Liver (tissue), 9 donors: ENCODE measurements around the gene KCNK3. TPM values are rescaled to one million over a fixed set of nuclear protein-coding genes. Genes with fewer than 3 reads are reported as not detected.

ENCODE experiments used
- DNase-seq: peaks from one replicate; pipeline ENCODE4 v3.0.0-alpha.2; 2017; ENCODE audit warnings: low spot score
- H3K27ac ChIP-seq, 2 donors: one replicate each; pipeline ENCODE4 v1.7.0; 2013; ENCODE audit warnings: inconsistent platforms in 2 of 2, low read length in 2 of 2, control low read depth in 1 of 2, low read depth in 1 of 2, mild to moderate bottlenecking in 1 of 2
- H3K27me3 ChIP-seq, 4 donors: one replicate each; pipeline versions ENCODE4 v1.6.1 to v1.7.0; 2013; ENCODE audit warnings: low read length in 3 of 4, inconsistent platforms in 1 of 4, mild to moderate bottlenecking in 1 of 4, moderate library complexity in 1 of 4; ENCODE audit not compliant: control insufficient read depth in 4 of 4, insufficient read depth in 4 of 4
- H3K36me3 ChIP-seq, 4 donors: one replicate each; pipeline versions ENCODE4 v1.6.1 to v1.7.0; 2013; ENCODE audit warnings: low read length in 3 of 4, mild to moderate bottlenecking in 3 of 4, low read depth in 1 of 4, moderate library complexity in 1 of 4; ENCODE audit not compliant: control insufficient read depth in 4 of 4, insufficient read depth in 3 of 4
- H3K4me1 ChIP-seq, 4 donors: one replicate each; pipeline versions ENCODE4 v1.6.1 to v1.7.0; 2013; ENCODE audit warnings: low read length in 3 of 4, mild to moderate bottlenecking in 3 of 4, moderate library complexity in 1 of 4; ENCODE audit not compliant: control insufficient read depth in 4 of 4, insufficient read depth in 4 of 4
- H3K4me3 ChIP-seq, 3 donors: one replicate each; pipeline versions ENCODE4 v1.6.1 to v1.7.0; 2013; ENCODE audit warnings: low read length in 3 of 3, control low read depth in 1 of 3, low read depth in 1 of 3, mild to moderate bottlenecking in 1 of 3
- H3K9ac ChIP-seq, 2 donors: one replicate each; pipeline ENCODE4 v1.7.0; 2013; ENCODE audit warnings: low read length in 2 of 2, mild to moderate bottlenecking in 2 of 2, moderate library complexity in 2 of 2, control low read depth in 1 of 2, low read depth in 1 of 2
- H3K9me3 ChIP-seq, 4 donors: one replicate each; pipeline versions ENCODE4 v1.6.1 to v1.7.0; 2013; ENCODE audit warnings: low read length in 3 of 4; ENCODE audit not compliant: control insufficient read depth in 4 of 4
- ATF3 ChIP-seq: IDR thresholded peaks from 2 replicates; pipeline ENCODE4 v1.6.1; 2016; ENCODE audit warnings: antibody characterized with exemption
- CTCF ChIP-seq: fragments of 150-350 bp; IDR thresholded peaks from 2 replicates; pipeline ENCODE4 v1.5.1; 2017; ENCODE audit warnings: improper control_type of control experiment, low read depth, low read length; ENCODE audit not compliant: missing input control
- EGR1 ChIP-seq, 2 donors: IDR thresholded peaks; 2 replicates each; pipeline ENCODE4 v1.6.1; 2016 to 2018; ENCODE audit warnings: antibody characterized with exemption in 2 of 2, low read depth in 2 of 2
- FOXA1 ChIP-seq: IDR thresholded peaks from 2 replicates; pipeline ENCODE4 v1.6.1; 2016; ENCODE audit warnings: antibody characterized with exemption
- FOXA2 ChIP-seq: IDR thresholded peaks from 2 replicates; pipeline ENCODE4 v1.6.1; 2016; ENCODE audit warnings: antibody characterized with exemption
- GABPA ChIP-seq, 2 donors: IDR thresholded peaks in 1 of 2; conservative IDR thresholded peaks in 1 of 2; 2 replicates each; pipeline ENCODE4 v1.6.1; 2016; ENCODE audit warnings: antibody characterized with exemption in 2 of 2, mild to moderate bottlenecking in 1 of 2, moderate library complexity in 1 of 2
- HNF4A ChIP-seq, 2 donors: conservative IDR thresholded peaks; 2 replicates each; pipeline ENCODE4 v1.6.1; 2016; ENCODE audit warnings: antibody characterized with exemption in 2 of 2, mild to moderate bottlenecking in 2 of 2
- HNF4G ChIP-seq: IDR thresholded peaks from 2 replicates; pipeline ENCODE4 v1.6.1; 2016; ENCODE audit warnings: antibody characterized with exemption
- JUND ChIP-seq, 2 donors: IDR thresholded peaks; 2 replicates each; pipeline ENCODE4 v1.6.1; 2016; ENCODE audit warnings: antibody characterized with exemption in 2 of 2
- NR2F2 ChIP-seq: IDR thresholded peaks from 2 replicates; pipeline ENCODE4 v1.6.1; 2016; ENCODE audit warnings: antibody characterized with exemption
- RAD21 ChIP-seq, 2 donors: IDR thresholded peaks; 2 replicates each; pipeline ENCODE4 v1.6.1; 2016; ENCODE audit warnings: antibody characterized with exemption in 2 of 2, mild to moderate bottlenecking in 2 of 2
- RXRA ChIP-seq, 2 donors: IDR thresholded peaks; 2 replicates each; pipeline ENCODE4 v1.6.1; 2017 to 2018; ENCODE audit warnings: antibody characterized with exemption in 2 of 2, mild to moderate bottlenecking in 1 of 2
- SP1 ChIP-seq: IDR thresholded peaks from 2 replicates; pipeline ENCODE4 v1.6.1; 2018; ENCODE audit warnings: antibody characterized with exemption, mild to moderate bottlenecking
- YY1 ChIP-seq: IDR thresholded peaks from 2 replicates; pipeline ENCODE4 v1.6.1; 2016; ENCODE audit warnings: antibody characterized with exemption, mild to moderate bottlenecking
- WGBS: extraction: QIAGEN DNeasy Blood & Tissue Kit; methylation state at CpG from one replicate; pipeline ENCODE4 v1.1.7; 2013; 5-methylcytosine and 5-hydroxymethylcytosine counted together
- polyA plus RNA-seq, 2 donors: library from polyadenylated mRNA; stranded (reverse) in 1 of 2; unstranded in 1 of 2; fragments of 200-250 nt in 1 of 2; fragments of >200 nt in 1 of 2; fragmentation: Nextera tagmentation in 1 of 2; extraction: Ambion mirVana in 1 of 2; gene quantifications; one replicate each; pipeline versions ENCODE4 v1.2.1 to v1.2.3, GENCODE V29; 2013 to 2015
- total RNA-seq, 2 donors: library from RNA; depleted of rRNA; stranded (reverse); fragments of >200 nt; gene quantifications; one replicate each; pipeline ENCODE4 v1.2.3, GENCODE V29; 2014
- TF ChIP-seq, protein P1 (sequence below): IDR thresholded peaks from 2 replicates; pipeline ENCODE4 v1.6.1; 2016; ENCODE audit warnings: antibody characterized with exemption
- TF ChIP-seq, protein P2 (sequence below): IDR thresholded peaks from 2 replicates; pipeline ENCODE4 v1.6.1; 2016; ENCODE audit warnings: antibody characterized with exemption, mild to moderate bottlenecking
- TF ChIP-seq, protein P3 (sequence below): IDR thresholded peaks from 2 replicates; pipeline ENCODE4 v1.6.1; 2016; ENCODE audit warnings: antibody characterized with exemption
- donor health status: healthy.
- donor health status: healthy.
- donor health status: healthy.
- donor health status: healthy.
- donor health status: healthy.

The KCNK3 gene
- total and polyA plus RNA-seq, 4 donors, result 0.78 to 6.6 (median 2.6) TPM; not detected in 1

GRCh38 chr2:26670171-26670570 lies 22.4 kb upstream of the KCNK3 start:
- Histone ChIP-seq H3K4me3 (no peak overlapping the region), H3K36me3 (no peaks in the 10 kb centered on the region), H3K27ac (no peak overlapping the region), H3K4me1 (no peaks in the 10 kb centered on the region), H3K27me3 (peaks cover 0 to 4% (median 2%) of the 10 kb centered on the region in 4 donors), H3K9ac (no peak overlapping the region), H3K9me3 (peaks cover 0 to 2% (median 0%) of the 10 kb centered on the region in 4 donors)
- DNase-seq, result no peak
- TF ChIP-seq, protein P1, sequence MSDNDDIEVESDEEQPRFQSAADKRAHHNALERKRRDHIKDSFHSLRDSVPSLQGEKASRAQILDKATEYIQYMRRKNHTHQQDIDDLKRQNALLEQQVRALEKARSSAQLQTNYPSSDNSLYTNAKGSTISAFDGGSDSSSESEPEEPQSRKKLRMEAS, result no peak
- TF ChIP-seq EGR1 (IDR thresholded peaks at IDR 0.05; ENCODE audit: low read depth in 2 of 2) (no peak), JUND (IDR thresholded peaks at IDR 0.05) (no peak), RXRA (IDR thresholded peaks at IDR 0.05) (no peak), SP1 (no peak), FOXA2 (no peak), RAD21 (IDR thresholded peaks at IDR 0.05) (no peak)
- TF ChIP-seq, protein P2, sequence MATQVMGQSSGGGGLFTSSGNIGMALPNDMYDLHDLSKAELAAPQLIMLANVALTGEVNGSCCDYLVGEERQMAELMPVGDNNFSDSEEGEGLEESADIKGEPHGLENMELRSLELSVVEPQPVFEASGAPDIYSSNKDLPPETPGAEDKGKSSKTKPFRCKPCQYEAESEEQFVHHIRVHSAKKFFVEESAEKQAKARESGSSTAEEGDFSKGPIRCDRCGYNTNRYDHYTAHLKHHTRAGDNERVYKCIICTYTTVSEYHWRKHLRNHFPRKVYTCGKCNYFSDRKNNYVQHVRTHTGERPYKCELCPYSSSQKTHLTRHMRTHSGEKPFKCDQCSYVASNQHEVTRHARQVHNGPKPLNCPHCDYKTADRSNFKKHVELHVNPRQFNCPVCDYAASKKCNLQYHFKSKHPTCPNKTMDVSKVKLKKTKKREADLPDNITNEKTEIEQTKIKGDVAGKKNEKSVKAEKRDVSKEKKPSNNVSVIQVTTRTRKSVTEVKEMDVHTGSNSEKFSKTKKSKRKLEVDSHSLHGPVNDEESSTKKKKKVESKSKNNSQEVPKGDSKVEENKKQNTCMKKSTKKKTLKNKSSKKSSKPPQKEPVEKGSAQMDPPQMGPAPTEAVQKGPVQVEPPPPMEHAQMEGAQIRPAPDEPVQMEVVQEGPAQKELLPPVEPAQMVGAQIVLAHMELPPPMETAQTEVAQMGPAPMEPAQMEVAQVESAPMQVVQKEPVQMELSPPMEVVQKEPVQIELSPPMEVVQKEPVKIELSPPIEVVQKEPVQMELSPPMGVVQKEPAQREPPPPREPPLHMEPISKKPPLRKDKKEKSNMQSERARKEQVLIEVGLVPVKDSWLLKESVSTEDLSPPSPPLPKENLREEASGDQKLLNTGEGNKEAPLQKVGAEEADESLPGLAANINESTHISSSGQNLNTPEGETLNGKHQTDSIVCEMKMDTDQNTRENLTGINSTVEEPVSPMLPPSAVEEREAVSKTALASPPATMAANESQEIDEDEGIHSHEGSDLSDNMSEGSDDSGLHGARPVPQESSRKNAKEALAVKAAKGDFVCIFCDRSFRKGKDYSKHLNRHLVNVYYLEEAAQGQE, result no peak
- TF ChIP-seq, protein P3, sequence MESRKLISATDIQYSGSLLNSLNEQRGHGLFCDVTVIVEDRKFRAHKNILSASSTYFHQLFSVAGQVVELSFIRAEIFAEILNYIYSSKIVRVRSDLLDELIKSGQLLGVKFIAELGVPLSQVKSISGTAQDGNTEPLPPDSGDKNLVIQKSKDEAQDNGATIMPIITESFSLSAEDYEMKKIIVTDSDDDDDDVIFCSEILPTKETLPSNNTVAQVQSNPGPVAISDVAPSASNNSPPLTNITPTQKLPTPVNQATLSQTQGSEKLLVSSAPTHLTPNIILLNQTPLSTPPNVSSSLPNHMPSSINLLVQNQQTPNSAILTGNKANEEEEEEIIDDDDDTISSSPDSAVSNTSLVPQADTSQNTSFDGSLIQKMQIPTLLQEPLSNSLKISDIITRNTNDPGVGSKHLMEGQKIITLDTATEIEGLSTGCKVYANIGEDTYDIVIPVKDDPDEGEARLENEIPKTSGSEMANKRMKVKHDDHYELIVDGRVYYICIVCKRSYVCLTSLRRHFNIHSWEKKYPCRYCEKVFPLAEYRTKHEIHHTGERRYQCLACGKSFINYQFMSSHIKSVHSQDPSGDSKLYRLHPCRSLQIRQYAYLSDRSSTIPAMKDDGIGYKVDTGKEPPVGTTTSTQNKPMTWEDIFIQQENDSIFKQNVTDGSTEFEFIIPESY, result no peak
- 27% methylated on average over 3 of the region's 3 CpGs for WGBS

GRCh38 chr2:26670931-26671460 lies 21.5 kb upstream of the KCNK3 start:
- Histone ChIP-seq H3K27ac (no peak overlapping the region), H3K36me3 (no peaks in the 10 kb centered on the region), H3K4me1 (no peaks in the 10 kb centered on the region), H3K9me3 (no peaks in the 10 kb centered on the region), H3K4me3 (no peak overlapping the region), H3K27me3 (peaks cover 0 to 4% (median 2%) of the 10 kb centered on the region in 4 donors), H3K9ac (no peak overlapping the region)
- WGBS, result 77% methylated on average over 5 of the region's 5 CpGs
- DNase-seq, result no peak
- TF ChIP-seq, protein P1, result no peak
- no peak for TF ChIP-seq FOXA2
- no peak for TF ChIP-seq RXRA (IDR thresholded peaks at IDR 0.05)
- TF ChIP-seq RAD21 (IDR thresholded peaks at IDR 0.05), result no peak
- no peak for TF ChIP-seq CTCF
- TF ChIP-seq EGR1 (IDR thresholded peaks at IDR 0.05; ENCODE audit: low read depth in 2 of 2), result no peak
- TF ChIP-seq, protein P3, result no peak
- no peak for TF ChIP-seq NR2F2
- TF ChIP-seq SP1, result no peak
- TF ChIP-seq, protein P2, result no peak
- TF ChIP-seq HNF4G, result no peak
- TF ChIP-seq HNF4A (conservative IDR thresholded peaks at IDR 0.05), result no peak
- no peak for TF ChIP-seq ATF3
- no peak for TF ChIP-seq GABPA (IDR thresholded peaks at IDR 0.05 in 1 of 2, conservative IDR thresholded peaks at IDR 0.05 in 1 of 2)
- no peak for TF ChIP-seq JUND (IDR thresholded peaks at IDR 0.05)
- TF ChIP-seq FOXA1, result no peak
- TF ChIP-seq YY1, result no peak
